Activated T-cell treated with anti-CD3 and anti-CD28 coated beads for 48 hours (primary cell): Measurements from ENCODE around the gene YPEL3.

Experiments
- DNase-seq: peaks from one replicate; pipeline ENCODE4 v3.0.0-alpha.2; 2020; ENCODE audit warnings: low read depth

YPEL3 gene

GRCh38 chr16:30046178-30046577, 49.8 kb downstream of the YPEL3 start:
- no peak for DNase-seq
